Activated T-cell treated with anti-CD3 and anti-CD28 coated beads, Interleukin-2, amount 50 U/mL, for 4 hours (primary cell): ENCODE data around the gene TMEM269. TPM values are rescaled to one million over a fixed set of nuclear protein-coding genes. Genes with fewer than 3 reads are reported as not detected.

ENCODE experiments used
- ATAC-seq, 2 donors: fragments of 200-7000 bp; cut with Tn5 transposase; one replicate each; pipeline ENCODE4 v1.10.0; 2021
- DNase-seq: peaks from one replicate; pipeline ENCODE4 v3.0.0-alpha.2; 2020
- H3K27me3 Mint-ChIP-seq: one replicate; pipeline ENCODE4 v1.8.0; 2021; ENCODE audit warnings: low read depth, mixed read lengths
- H3K36me3 Mint-ChIP-seq: one replicate; pipeline ENCODE4 v1.8.0; 2022; ENCODE audit warnings: mixed read lengths; ENCODE audit not compliant: insufficient read depth
- H3K4me1 Mint-ChIP-seq: one replicate; pipeline ENCODE4 v1.8.0; 2021; ENCODE audit warnings: low read depth, mixed read lengths
- H3K4me3 Mint-ChIP-seq: one replicate; pipeline ENCODE4 v1.8.0; 2021; ENCODE audit warnings: mild to moderate bottlenecking, moderate library complexity, mixed read lengths
- H3K9me3 Mint-ChIP-seq: one replicate; pipeline ENCODE4 v1.8.0; 2021; ENCODE audit warnings: mixed read lengths
- total RNA-seq, 3 donors: library from RNA; stranded (reverse); gene quantifications; one replicate each; pipeline ENCODE4 v1.2.1, GENCODE V29; 2021

Gene TMEM269
- total RNA-seq, 3 donors from 2014 or later, result 0.10 to 0.24 TPM; not detected in 1

GRCh38 chr1:42757892-42758275 is 26.9 kb upstream of the TMEM269 start:
- no peak for DNase-seq
- Mint-ChIP-seq H3K4me1 (peaks cover 1% of the 10 kb centered on the region), H3K36me3 (peaks cover 50% of the 10 kb centered on the region), H3K27me3 (no peaks in the 10 kb centered on the region), H3K9me3 (no peaks in the 10 kb centered on the region), H3K4me3 (no peak overlapping the region)
- ATAC-seq, result no peak

GRCh38 chr1:42758641-42759040 is 26.1 kb upstream of the TMEM269 start:
- DNase-seq, result no peak
- no peaks in the 10 kb centered on the region for H3K27me3 Mint-ChIP-seq
- H3K4me3 Mint-ChIP-seq, result no peak overlapping the region
- H3K4me1 Mint-ChIP-seq, result peaks cover 1% of the 10 kb centered on the region
- peaks cover 45% of the 10 kb centered on the region for H3K36me3 Mint-ChIP-seq
- no peaks in the 10 kb centered on the region for H3K9me3 Mint-ChIP-seq
- ATAC-seq, result no peak

- Mint-ChIP-seq H3K9me3 (no peaks in the 10 kb centered on the region), H3K4me3 (no peak overlapping the region), H3K36me3 (peaks cover 41% of the 10 kb centered on the region), H3K4me1 (peaks cover 1% of the 10 kb centered on the region), H3K27me3 (no peaks in the 10 kb centered on the region)
- ATAC-seq (no peak), DNase-seq (no peak)
Measured at GRCh38 chr1:42759114-42759513, 25.7 kb upstream of the TMEM269 start.

GRCh38 chr1:42761567-42761966 is 23.2 kb upstream of the TMEM269 start:
- no peak for ATAC-seq
- H3K4me1 Mint-ChIP-seq, result peaks cover 1% of the 10 kb centered on the region
- no peaks in the 10 kb centered on the region for H3K27me3 Mint-ChIP-seq
- H3K4me3 Mint-ChIP-seq, result no peak overlapping the region
- no peaks in the 10 kb centered on the region for H3K9me3 Mint-ChIP-seq
- peaks cover 22% of the 10 kb centered on the region for H3K36me3 Mint-ChIP-seq
- DNase-seq, result no peak

GRCh38 chr1:42762269-42762668 is 22.5 kb upstream of the TMEM269 start:
- Mint-ChIP-seq H3K4me1 (no peaks in the 10 kb centered on the region), H3K9me3 (no peaks in the 10 kb centered on the region), H3K4me3 (no peak overlapping the region), H3K36me3 (peaks cover 15% of the 10 kb centered on the region), H3K27me3 (no peaks in the 10 kb centered on the region)
- ATAC-seq, result no peak
- no peak for DNase-seq

- Mint-ChIP-seq H3K36me3 (peaks cover 6% of the 10 kb centered on the region), H3K27me3 (no peaks in the 10 kb centered on the region), H3K4me1 (peaks cover 21% of the 10 kb centered on the region), H3K9me3 (no peaks in the 10 kb centered on the region), H3K4me3 (no peak overlapping the region)
- DNase-seq (no peak), ATAC-seq (no peak)
Measured at GRCh38 chr1:42765269-42765668, 19.5 kb upstream of the TMEM269 start.

- DNase-seq, result peak; percentile 33
- ATAC-seq, result peak; percentile 44 to 46
- Mint-ChIP-seq H3K9me3 (no peaks in the 10 kb centered on the region), H3K36me3 (peaks cover 9% of the 10 kb centered on the region), H3K4me1 (peaks cover 27% of the 10 kb centered on the region), H3K4me3 (no peak overlapping the region), H3K27me3 (no peaks in the 10 kb centered on the region)
Measured at GRCh38 chr1:42765832-42766740, 18.7 kb upstream of the TMEM269 start.

- DNase-seq, result peak; percentile 99
- peak; percentile 90 to 92 for ATAC-seq
- Mint-ChIP-seq H3K9me3 (no peaks in the 10 kb centered on the region), H3K4me3 (no peak within 1 kb of the TSS), H3K27me3 (no peaks in the 10 kb centered on the region), H3K4me1 (peaks cover 28% of the 10 kb centered on the region), H3K36me3 (peaks cover 8% of the 10 kb centered on the region)
Measured at GRCh38 chr1:42766741-42767509, 17.9 kb upstream of the TMEM269 start, which contains the start of the genes C1orf50 and P3H1. TSS of gene C1orf50 (plus strand) at chr1:42767249. CDS start at chr1:42767312, 63 bp downstream. TSS of gene P3H1 (minus strand) at chr1:42767028. CDS start at chr1:42766971, 57 bp downstream.

GRCh38 chr1:42767510-42768000 is 17.2 kb upstream of the TMEM269 start:
- Mint-ChIP-seq H3K27me3 (no peaks in the 10 kb centered on the region), H3K9me3 (no peaks in the 10 kb centered on the region), H3K4me3 (no peak overlapping the region), H3K4me1 (peaks cover 32% of the 10 kb centered on the region), H3K36me3 (peaks cover 11% of the 10 kb centered on the region)
- ATAC-seq (peak in 1 of 2 donors; percentile 15), DNase-seq (no peak)

- ATAC-seq (no peak), DNase-seq (no peak)
- Mint-ChIP-seq H3K4me1 (peaks cover 36% of the 10 kb centered on the region), H3K36me3 (peaks cover 15% of the 10 kb centered on the region), H3K9me3 (no peaks in the 10 kb centered on the region), H3K4me3 (no peak overlapping the region), H3K27me3 (no peaks in the 10 kb centered on the region)
Measured at GRCh38 chr1:42768172-42768571, 16.6 kb upstream of the TMEM269 start.

- peak overlapping the region; percentile 1 for H3K4me3 Mint-ChIP-seq
- no peaks in the 10 kb centered on the region for H3K9me3 Mint-ChIP-seq
- ATAC-seq (no peak), DNase-seq (no peak)
- no peaks in the 10 kb centered on the region for H3K27me3 Mint-ChIP-seq
- H3K4me1 Mint-ChIP-seq, result peaks cover 38% of the 10 kb centered on the region
- peaks cover 22% of the 10 kb centered on the region for H3K36me3 Mint-ChIP-seq
Measured at GRCh38 chr1:42769811-42770210, 15.0 kb upstream of the TMEM269 start.

GRCh38 chr1:42773420-42773819 is 11.4 kb upstream of the TMEM269 start:
- Mint-ChIP-seq H3K27me3 (no peaks in the 10 kb centered on the region), H3K4me1 (peaks cover 32% of the 10 kb centered on the region), H3K36me3 (peaks cover 43% of the 10 kb centered on the region), H3K9me3 (no peaks in the 10 kb centered on the region), H3K4me3 (no peak overlapping the region)
- DNase-seq (no peak), ATAC-seq (peak in 1 of 2 donors; percentile 32)

GRCh38 chr1:42774928-42775526 is 9.8 kb upstream of the TMEM269 start:
- DNase-seq, result no peak
- Mint-ChIP-seq H3K27me3 (no peaks in the 10 kb centered on the region), H3K9me3 (no peaks in the 10 kb centered on the region), H3K36me3 (peaks cover 43% of the 10 kb centered on the region), H3K4me3 (no peak overlapping the region), H3K4me1 (peaks cover 18% of the 10 kb centered on the region)
- ATAC-seq, result peak in 1 of 2 donors; percentile 21

GRCh38 chr1:42776502-42776901 is 8.3 kb upstream of the TMEM269 start:
- ATAC-seq (no peak), DNase-seq (no peak)
- Mint-ChIP-seq H3K4me3 (no peak overlapping the region), H3K36me3 (peaks cover 47% of the 10 kb centered on the region), H3K27me3 (no peaks in the 10 kb centered on the region), H3K4me1 (peaks cover 12% of the 10 kb centered on the region), H3K9me3 (no peaks in the 10 kb centered on the region)
